ENCODE measurements around the gene PDSS2.

- TF ChIP-seq CTCF (conservative IDR thresholded peaks at IDR 0.05) (no peak), EZH2 (IDR thresholded peaks at IDR 0.05; ENCODE audit: low read depth) (no peak)
Observed at GRCh38 chr6:107360476-107360875, 98.9 kb downstream of the PDSS2 start.
